ENCODE results near the gene GUCA1C. TPM values are rescaled to one million over a fixed set of nuclear protein-coding genes. Genes with fewer than 3 reads are reported as not detected.

The GUCA1C gene
- total RNA-seq, 1 experiment from 2014 or later, result not detected

DNA sequence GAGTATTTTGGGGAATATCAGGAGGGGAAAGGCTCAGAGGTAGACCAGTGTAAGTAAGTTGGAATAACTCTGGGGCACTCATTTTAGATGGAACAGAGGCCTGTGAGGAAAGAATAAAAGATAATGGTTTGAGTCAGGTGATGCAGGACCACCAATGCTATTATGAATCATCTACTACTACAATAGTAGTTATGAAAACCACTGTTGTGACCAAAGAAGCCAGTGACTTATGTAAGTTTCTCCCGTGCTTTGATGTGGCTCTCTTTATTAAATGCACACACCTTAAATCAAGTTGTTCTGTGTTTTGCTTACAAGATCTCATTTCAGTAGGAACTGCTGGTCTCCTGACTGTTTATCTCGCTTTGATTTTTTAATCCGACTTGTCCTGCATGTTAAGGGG, 13.1 kb upstream of the GUCA1C start:
- TF ChIP-seq, protein P1, sequence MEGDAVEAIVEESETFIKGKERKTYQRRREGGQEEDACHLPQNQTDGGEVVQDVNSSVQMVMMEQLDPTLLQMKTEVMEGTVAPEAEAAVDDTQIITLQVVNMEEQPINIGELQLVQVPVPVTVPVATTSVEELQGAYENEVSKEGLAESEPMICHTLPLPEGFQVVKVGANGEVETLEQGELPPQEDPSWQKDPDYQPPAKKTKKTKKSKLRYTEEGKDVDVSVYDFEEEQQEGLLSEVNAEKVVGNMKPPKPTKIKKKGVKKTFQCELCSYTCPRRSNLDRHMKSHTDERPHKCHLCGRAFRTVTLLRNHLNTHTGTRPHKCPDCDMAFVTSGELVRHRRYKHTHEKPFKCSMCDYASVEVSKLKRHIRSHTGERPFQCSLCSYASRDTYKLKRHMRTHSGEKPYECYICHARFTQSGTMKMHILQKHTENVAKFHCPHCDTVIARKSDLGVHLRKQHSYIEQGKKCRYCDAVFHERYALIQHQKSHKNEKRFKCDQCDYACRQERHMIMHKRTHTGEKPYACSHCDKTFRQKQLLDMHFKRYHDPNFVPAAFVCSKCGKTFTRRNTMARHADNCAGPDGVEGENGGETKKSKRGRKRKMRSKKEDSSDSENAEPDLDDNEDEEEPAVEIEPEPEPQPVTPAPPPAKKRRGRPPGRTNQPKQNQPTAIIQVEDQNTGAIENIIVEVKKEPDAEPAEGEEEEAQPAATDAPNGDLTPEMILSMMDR (IDR thresholded peaks at IDR 0.05), result no peak
- TF ChIP-seq TCF7L2 (IDR thresholded peaks at IDR 0.05; ENCODE audit: low read depth, low read length), result no peak
- TF ChIP-seq, protein P2, sequence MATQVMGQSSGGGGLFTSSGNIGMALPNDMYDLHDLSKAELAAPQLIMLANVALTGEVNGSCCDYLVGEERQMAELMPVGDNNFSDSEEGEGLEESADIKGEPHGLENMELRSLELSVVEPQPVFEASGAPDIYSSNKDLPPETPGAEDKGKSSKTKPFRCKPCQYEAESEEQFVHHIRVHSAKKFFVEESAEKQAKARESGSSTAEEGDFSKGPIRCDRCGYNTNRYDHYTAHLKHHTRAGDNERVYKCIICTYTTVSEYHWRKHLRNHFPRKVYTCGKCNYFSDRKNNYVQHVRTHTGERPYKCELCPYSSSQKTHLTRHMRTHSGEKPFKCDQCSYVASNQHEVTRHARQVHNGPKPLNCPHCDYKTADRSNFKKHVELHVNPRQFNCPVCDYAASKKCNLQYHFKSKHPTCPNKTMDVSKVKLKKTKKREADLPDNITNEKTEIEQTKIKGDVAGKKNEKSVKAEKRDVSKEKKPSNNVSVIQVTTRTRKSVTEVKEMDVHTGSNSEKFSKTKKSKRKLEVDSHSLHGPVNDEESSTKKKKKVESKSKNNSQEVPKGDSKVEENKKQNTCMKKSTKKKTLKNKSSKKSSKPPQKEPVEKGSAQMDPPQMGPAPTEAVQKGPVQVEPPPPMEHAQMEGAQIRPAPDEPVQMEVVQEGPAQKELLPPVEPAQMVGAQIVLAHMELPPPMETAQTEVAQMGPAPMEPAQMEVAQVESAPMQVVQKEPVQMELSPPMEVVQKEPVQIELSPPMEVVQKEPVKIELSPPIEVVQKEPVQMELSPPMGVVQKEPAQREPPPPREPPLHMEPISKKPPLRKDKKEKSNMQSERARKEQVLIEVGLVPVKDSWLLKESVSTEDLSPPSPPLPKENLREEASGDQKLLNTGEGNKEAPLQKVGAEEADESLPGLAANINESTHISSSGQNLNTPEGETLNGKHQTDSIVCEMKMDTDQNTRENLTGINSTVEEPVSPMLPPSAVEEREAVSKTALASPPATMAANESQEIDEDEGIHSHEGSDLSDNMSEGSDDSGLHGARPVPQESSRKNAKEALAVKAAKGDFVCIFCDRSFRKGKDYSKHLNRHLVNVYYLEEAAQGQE (IDR thresholded peaks at IDR 0.05; ENCODE audit: insufficient read depth in 1 of 2, low read depth in 2 of 2, low read length in 1 of 2), result no peak
- TF ChIP-seq SIN3A (IDR thresholded peaks at IDR 0.05; ENCODE audit: borderline replicate concordance, insufficient read depth, low read depth, low read length), result no peak
- no peak for TF ChIP-seq POLR2AphosphoS5 (IDR thresholded peaks at IDR 0.05; ENCODE audit: low read depth, low read length)
- no peaks in the 10 kb centered on the region for H3K4me1 ChIP-seq (ENCODE audit: control insufficient read depth, insufficient read depth, low read length)
- no peaks in the 10 kb centered on the region; the same call in 1 of the 2 replicates for H3K27me3 ChIP-seq (ENCODE audit: control insufficient read depth, insufficient read depth, low read length)
- H3K27ac ChIP-seq (ENCODE audit: low read length), result no peak overlapping the region
- in situ Hi-C loops (cut with HindIII; ENCODE audit: low pct_unique_long_range_greater_than_20kb, low sequenced_read_pairs) (no loop called here), intact Hi-C loops (cut with micrococcal nuclease; ENCODE audit: unreplicated experiment) (no loop called here)
- BruUV-seq (replicated peaks), result no TSS peak
- DNase-seq (ENCODE audit: low read depth, low spot score) (no peak), ATAC-seq (no peak)
- ChIA-PET CTCF (no interaction called here), POLR2A (no interaction called here)
- no peaks in the 10 kb centered on the region for H3K9me3 ChIP-seq (ENCODE audit: control insufficient read depth, insufficient read depth, low read depth, low read length)
- H3K4me3 ChIP-seq (ENCODE audit: low read depth in 2 of 2, low read length in 2 of 2), result no peak overlapping the region
- H3K36me3 ChIP-seq (ENCODE audit: control insufficient read depth, insufficient read depth, low read length), result no peaks in the 10 kb centered on the region

DNA sequence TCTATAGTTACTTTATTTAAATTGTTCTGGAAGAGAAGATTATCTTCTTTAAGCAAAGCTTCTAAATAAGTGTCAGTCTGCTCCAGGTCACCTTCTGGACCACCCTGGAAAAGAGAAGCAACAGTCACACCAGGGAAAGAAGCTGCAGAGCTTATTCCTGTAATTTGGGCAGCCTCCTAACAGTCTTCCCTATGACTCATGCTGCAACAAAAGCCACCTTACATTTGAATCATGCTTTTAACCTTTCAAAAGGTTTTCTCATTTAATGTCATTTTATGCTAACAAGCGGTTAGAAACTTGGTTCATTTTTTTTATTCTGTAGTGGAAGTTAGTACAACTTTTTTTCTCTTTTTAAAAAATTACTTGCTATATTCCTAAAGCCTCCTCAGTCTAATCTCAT, 5.3 kb upstream of the GUCA1C start:
- ATAC-seq (no peak), DNase-seq (ENCODE audit: low read depth, low spot score) (no peak)
- no peak overlapping the region for H3K27ac ChIP-seq (ENCODE audit: low read length)
- no peaks in the 10 kb centered on the region; the same call in 1 of the 2 replicates for H3K27me3 ChIP-seq (ENCODE audit: control insufficient read depth, insufficient read depth, low read length)
- intact Hi-C loops (cut with micrococcal nuclease; ENCODE audit: unreplicated experiment), result no loop called here
- in situ Hi-C loops (cut with HindIII; ENCODE audit: low pct_unique_long_range_greater_than_20kb, low sequenced_read_pairs), result no loop called here
- CTCF ChIA-PET, result no interaction called here
- TF ChIP-seq SIN3A (IDR thresholded peaks at IDR 0.05; ENCODE audit: borderline replicate concordance, insufficient read depth, low read depth, low read length), result no peak
- TF ChIP-seq, protein P1 (IDR thresholded peaks at IDR 0.05), result no peak
- TF ChIP-seq POLR2AphosphoS5 (IDR thresholded peaks at IDR 0.05; ENCODE audit: low read depth, low read length), result no peak
- no peak for TF ChIP-seq TCF7L2 (IDR thresholded peaks at IDR 0.05; ENCODE audit: low read depth, low read length)
- TF ChIP-seq, protein P2 (IDR thresholded peaks at IDR 0.05; ENCODE audit: insufficient read depth in 1 of 2, low read depth in 2 of 2, low read length in 1 of 2), result no peak
- BruUV-seq (replicated peaks), result no TSS peak
- POLR2A ChIA-PET, result interaction anchor here (0.6 kb wide), 1 partner anchor 45 kb away, joined by 3 read pairs; no protein-coding TSS in a partner anchor
- H3K4me3 ChIP-seq (ENCODE audit: low read depth in 2 of 2, low read length in 2 of 2), result no peak overlapping the region
- H3K36me3 ChIP-seq (ENCODE audit: control insufficient read depth, insufficient read depth, low read length), result no peaks in the 10 kb centered on the region
- no peaks in the 10 kb centered on the region for H3K9me3 ChIP-seq (ENCODE audit: control insufficient read depth, insufficient read depth, low read depth, low read length)
- H3K4me1 ChIP-seq (ENCODE audit: control insufficient read depth, insufficient read depth, low read length), result no peaks in the 10 kb centered on the region

All from Panc1 (cell line).